K562 (cell line): ENCODE measurements around the gene MAPKAPK3. TPM values are rescaled to one million over a fixed set of nuclear protein-coding genes. Genes with fewer than 3 reads are reported as not detected.

Experiments used
- ATF1 ChIP-seq, 2 experiments: fragments of 450-650 bp in 1 of 2; IDR thresholded peaks; 2 replicates each; pipeline ENCODE4 v1.6.1; 2016; ENCODE audit warnings: missing compliant biosample characterization in 1 of 2, missing genetic modification characterization in 1 of 2
- BRD9 ChIP-seq: fragments of 450-650 bp; IDR thresholded peaks from 2 replicates; pipeline ENCODE4 v1.6.1; 2018; ENCODE audit warnings: low read depth; ENCODE audit not compliant: partially characterized antibody
- E2F6 ChIP-seq, 2 experiments: IDR thresholded peaks; 2 replicates each; pipeline ENCODE4 v1.6.1; 2011; ENCODE audit warnings: borderline replicate concordance in 1 of 2, control low read depth in 1 of 2, low read depth in 1 of 2, low read length in 1 of 2, mild to moderate bottlenecking in 1 of 2, mixed read lengths in 1 of 2, moderate library complexity in 1 of 2; ENCODE audit not compliant: insufficient read depth in 1 of 2, insufficient read length in 1 of 2, poor library complexity in 1 of 2, severe bottlenecking in 1 of 2; ENCODE audit errors: extremely low read depth in 1 of 2
- ETV6 ChIP-seq, 3 experiments: fragments of 150-350 bp in 1 of 3; sonication (generic) in 1 of 3; formaldehyde crosslinking in 1 of 3; IDR thresholded peaks; 2 replicates each; pipeline versions ENCODE4 v1.6.1 to v1.8.0; 2014 to 2022; ENCODE audit warnings: borderline replicate concordance in 2 of 3, low read depth in 2 of 3, antibody characterized with exemption in 1 of 3, low read length in 1 of 3, mild to moderate bottlenecking in 1 of 3, missing genetic modification reagents in 1 of 3
- HMGN3 ChIP-seq: IDR thresholded peaks from 2 replicates; pipeline ENCODE4 v1.6.1; 2011; ENCODE audit warnings: borderline replicate concordance, low read depth, mild to moderate bottlenecking, mixed read lengths, low read length; ENCODE audit not compliant: insufficient read length; ENCODE audit errors: extremely low read depth
- KDM4B ChIP-seq, 2 experiments: fragments of 450-650 bp in 1 of 2; sonication (generic) in 1 of 2; IDR thresholded peaks; 2 replicates each; pipeline ENCODE4 v1.6.1; 2016 to 2017; ENCODE audit warnings: borderline replicate concordance in 2 of 2, antibody characterized with exemption in 1 of 2, low read depth in 1 of 2, mild to moderate bottlenecking in 1 of 2
- NCOR1 ChIP-seq: fragments of 450-650 bp; IDR thresholded peaks from 2 replicates; pipeline ENCODE4 v1.6.1; 2016; ENCODE audit warnings: mild to moderate bottlenecking, moderate library complexity
- NONO ChIP-seq, 2 experiments: fragments of 200-400 bp in 1 of 2; fragments of 450-650 bp in 1 of 2; formaldehyde crosslinking in 1 of 2; IDR thresholded peaks; 2 replicates each; pipeline ENCODE4 v1.6.1; 2017; ENCODE audit warnings: low read depth in 2 of 2, mild to moderate bottlenecking in 2 of 2, moderate library complexity in 2 of 2, low read length in 1 of 2
- PATZ1 ChIP-seq: fragments of 250-450 bp; sonication (Bioruptor Pico); IDR thresholded peaks from 2 replicates; pipeline ENCODE4 v1.5.0; 2020; ENCODE audit warnings: mild to moderate bottlenecking, borderline replicate concordance
- PML ChIP-seq: IDR thresholded peaks from 2 replicates; pipeline ENCODE4 v1.6.1; 2012; ENCODE audit warnings: low read length, inconsistent platforms
- POLR2A ChIP-seq: fragments of 450-650 bp; conservative IDR thresholded peaks from 2 replicates; pipeline ENCODE4 v1.6.1; 2016
- RNF2 ChIP-seq: sonication (generic); IDR thresholded peaks from 2 replicates; pipeline ENCODE4 v1.6.1; 2016
- SP2 ChIP-seq: IDR thresholded peaks from 2 replicates; pipeline ENCODE4 v1.6.1; 2011; ENCODE audit warnings: mild to moderate bottlenecking, low read depth, low read length, moderate library complexity; ENCODE audit not compliant: poor library complexity, severe bottlenecking; ENCODE audit errors: extremely low read depth
- ZNF395 ChIP-seq: fragments of 200-800 bp; sonication (Bioruptor generic); IDR thresholded peaks from 2 replicates; pipeline ENCODE4 v1.6.1; 2017; ENCODE audit warnings: missing genetic modification characterization, missing compliant biosample characterization
- ZNF551 ChIP-seq: fragments of 250-450 bp; sonication (Bioruptor Pico); IDR thresholded peaks from 2 replicates; pipeline ENCODE4 v1.5.0; 2021; ENCODE audit warnings: mild to moderate bottlenecking, moderate library complexity
- ZNF668 ChIP-seq: fragments of 250-450 bp; sonication (Bioruptor Pico); IDR thresholded peaks from 2 replicates; pipeline ENCODE4 v1.8.0; 2022; ENCODE audit warnings: mild to moderate bottlenecking, inconsistent platforms
- ZNF75A ChIP-seq: fragments of 450-650 bp; formaldehyde crosslinking; IDR thresholded peaks from 2 replicates; pipeline ENCODE4 v1.4.0; 2020; ENCODE audit warnings: mild to moderate bottlenecking
- polyA plus RNA-seq, 8 experiments: library from polyadenylated mRNA; depleted of rRNA in 4 of 8; stranded (reverse) in 5 of 8; unstranded in 3 of 8; fragments of >200 nt; fragmentation: Nextera tagmentation in 2 of 8; fragmentation: Illumina TruSeq in 1 of 8; extraction: Ambion mirVana in 2 of 8; extraction: Trizol in 1 of 8; gene quantifications; 2 replicates each; pipeline versions ENCODE4 v1.2.1 to v1.2.3, GENCODE V29; 2011 to 2014; ENCODE audit warnings: inconsistent platforms in 1 of 8, missing spikeins in 1 of 8
- total RNA-seq, 7 experiments: library from RNA; depleted of rRNA in 6 of 7; stranded (reverse); fragments of >200 nt in 6 of 7; fragmentation: Illumina TruSeq in 2 of 7; extraction: Trizol in 2 of 7; gene quantifications; 2 replicates each; pipeline versions ENCODE4 v1.2.1 to v1.2.3, GENCODE V29; 2011 to 2021; ENCODE audit warnings: low replicate concordance in 1 of 7
- TF ChIP-seq, protein P1 (sequence below): fragments of 450-650 bp; IDR thresholded peaks from 2 replicates; pipeline ENCODE4 v1.6.1; 2016; ENCODE audit warnings: low read depth, mild to moderate bottlenecking, moderate library complexity
- TF ChIP-seq, protein P2 (sequence below): fragments of 250-450 bp; sonication (Bioruptor Pico); IDR thresholded peaks from 2 replicates; pipeline ENCODE4 v1.8.0; 2021; ENCODE audit warnings: moderate library complexity, mild to moderate bottlenecking, inconsistent platforms

The MAPKAPK3 gene
- total and polyA plus RNA-seq, 9 of the 15 experiments (the other 6 are each of a cell fraction or from before 2014, with no cell fraction given) = 8.0 to 56.4 (median 41.2) TPM

DNA sequence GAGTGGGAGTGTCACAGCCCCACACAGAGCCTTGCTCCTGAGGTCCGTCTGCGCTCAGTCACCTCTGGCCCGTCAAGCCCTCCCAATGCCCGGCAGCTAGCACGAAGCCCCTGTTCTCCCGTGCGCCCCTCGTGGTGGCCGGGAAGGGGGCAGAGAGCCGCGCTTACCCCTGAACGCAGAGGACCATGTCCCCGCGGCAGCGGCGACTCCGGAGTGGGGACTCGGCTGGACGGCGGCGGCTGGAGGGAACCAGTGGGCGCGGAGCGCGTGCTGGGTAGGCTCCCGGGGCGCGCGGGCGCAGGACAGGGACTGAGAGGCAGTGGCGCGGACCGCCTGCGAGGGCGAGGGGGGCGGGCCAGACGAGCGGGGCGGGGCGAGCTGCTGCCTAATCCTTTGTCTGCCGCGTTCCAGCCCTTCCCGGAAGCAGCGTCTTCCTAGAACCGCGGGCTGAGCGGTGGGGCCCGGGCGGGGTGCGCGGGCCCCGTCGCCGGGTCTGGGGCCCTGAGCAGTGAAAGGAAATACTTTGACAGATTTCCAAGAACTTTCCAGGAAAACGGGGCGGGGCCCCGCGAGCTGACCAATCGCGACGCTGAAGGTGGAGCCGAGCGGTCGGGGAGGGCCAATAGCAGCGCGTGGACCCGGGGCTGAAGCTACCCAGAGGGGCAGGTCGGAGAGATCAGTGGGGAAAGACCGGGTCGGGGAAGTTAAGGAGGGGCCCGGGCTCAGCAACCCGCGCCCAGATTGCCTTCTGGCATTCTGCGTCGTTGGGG, 5.3 kb upstream of the MAPKAPK3 start, which contains the start of gene CISH (continued):
- TF ChIP-seq ZNF395 = no peak
- peak; percentile 98 for TF ChIP-seq HMGN3
- no peak for TF ChIP-seq PATZ1
- TF ChIP-seq ZNF668 (CRISPR knock-in tag) = no peak
- TF ChIP-seq PML = no peak
- TF ChIP-seq ZNF75A (CRISPR knock-in tag) = no peak
- no peak for TF ChIP-seq ZNF551 (CRISPR knock-in tag)
- TF ChIP-seq NONO (IDR thresholded peaks at IDR 0.05; ENCODE audit: low read depth in 2 of 2, low read length in 1 of 2) = peak in 1 of 2 experiments; percentile 64; a peak in 3 of 4 replicates
- peak; percentile 81 for TF ChIP-seq NCOR1
- TF ChIP-seq ATF1 (CRISPR knock-in tag; IDR thresholded peaks at IDR 0.05) = no peak
- TF ChIP-seq ATF1 (tag; IDR thresholded peaks at IDR 0.05) = no peak; the same call in none of the 2 replicates
- TF ChIP-seq BRD9 = no peak
- peak; percentile 3 for TF ChIP-seq SP2
- TF ChIP-seq KDM4B (IDR thresholded peaks at IDR 0.05; ENCODE audit: borderline replicate concordance in 2 of 2, low read depth in 1 of 2) = no peak
- TF ChIP-seq RNF2 = no peak
- peak; percentile 55 to 94 for TF ChIP-seq E2F6 (IDR thresholded peaks at IDR 0.05; ENCODE audit: borderline replicate concordance in 1 of 2, extremely low read depth in 1 of 2, insufficient read depth in 1 of 2, insufficient read length in 1 of 2, low read depth in 1 of 2, low read length in 1 of 2, poor library complexity in 1 of 2, severe bottlenecking in 1 of 2)
- peak; percentile 80 to 91 for TF ChIP-seq ETV6 (IDR thresholded peaks at IDR 0.05; ENCODE audit: borderline replicate concordance in 1 of 2, low read depth in 2 of 2, low read length in 1 of 2)
- no peak for TF ChIP-seq ETV6 (CRISPR knock-in tag; IDR thresholded peaks at IDR 0.05; ENCODE audit: borderline replicate concordance)
- TF ChIP-seq, protein P1, sequence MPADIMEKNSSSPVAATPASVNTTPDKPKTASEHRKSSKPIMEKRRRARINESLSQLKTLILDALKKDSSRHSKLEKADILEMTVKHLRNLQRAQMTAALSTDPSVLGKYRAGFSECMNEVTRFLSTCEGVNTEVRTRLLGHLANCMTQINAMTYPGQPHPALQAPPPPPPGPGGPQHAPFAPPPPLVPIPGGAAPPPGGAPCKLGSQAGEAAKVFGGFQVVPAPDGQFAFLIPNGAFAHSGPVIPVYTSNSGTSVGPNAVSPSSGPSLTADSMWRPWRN = peak; percentile 73
- peak; percentile 81 for TF ChIP-seq POLR2A
- TF ChIP-seq, protein P2, sequence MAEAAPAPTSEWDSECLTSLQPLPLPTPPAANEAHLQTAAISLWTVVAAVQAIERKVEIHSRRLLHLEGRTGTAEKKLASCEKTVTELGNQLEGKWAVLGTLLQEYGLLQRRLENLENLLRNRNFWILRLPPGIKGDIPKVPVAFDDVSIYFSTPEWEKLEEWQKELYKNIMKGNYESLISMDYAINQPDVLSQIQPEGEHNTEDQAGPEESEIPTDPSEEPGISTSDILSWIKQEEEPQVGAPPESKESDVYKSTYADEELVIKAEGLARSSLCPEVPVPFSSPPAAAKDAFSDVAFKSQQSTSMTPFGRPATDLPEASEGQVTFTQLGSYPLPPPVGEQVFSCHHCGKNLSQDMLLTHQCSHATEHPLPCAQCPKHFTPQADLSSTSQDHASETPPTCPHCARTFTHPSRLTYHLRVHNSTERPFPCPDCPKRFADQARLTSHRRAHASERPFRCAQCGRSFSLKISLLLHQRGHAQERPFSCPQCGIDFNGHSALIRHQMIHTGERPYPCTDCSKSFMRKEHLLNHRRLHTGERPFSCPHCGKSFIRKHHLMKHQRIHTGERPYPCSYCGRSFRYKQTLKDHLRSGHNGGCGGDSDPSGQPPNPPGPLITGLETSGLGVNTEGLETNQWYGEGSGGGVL (CRISPR knock-in tag) = no peak
